Inflammatory macrophage treated with lipopolysaccharide for 4 hours (primary cell): Measurements from ENCODE around the gene FAM20A.

Experiments used
- DNase-seq: peaks from one replicate; pipeline ENCODE4 v3.0.0-alpha.2; 2020

Gene FAM20A

GRCh38 chr17:68489919-68490318 lies 111.2 kb downstream of the FAM20A start:
- peak; percentile 6 for DNase-seq
